HT-29 (cell line): ENCODE data around the gene DGKD. TPM values are rescaled to one million over a fixed set of nuclear protein-coding genes. Genes with fewer than 3 reads are reported as not detected.
"Not testable (repeated sequence)": the region's sequence is repeated elsewhere in the genome, so short reads cannot be mapped to it uniquely, and the experiment has no call there.

Source experiments
- DNase-seq: peaks from one replicate; pipeline ENCODE4 v3.0.0-alpha.2; 2015; ENCODE audit warnings: low spot score
- total RNA-seq: library from RNA; depleted of rRNA; stranded (reverse); fragments of >200 nt; shearing (Covaris generic); gene quantifications from 2 replicates; pipeline ENCODE4 v1.2.3, GENCODE V29; 2014; rRNA removed

DGKD gene
- total RNA-seq = 18.2 and 18.7 TPM in 2 replicates

- peak; percentile 48 for DNase-seq
Observed at GRCh38 chr2:233353769-233354499, at the start of gene DGKD. Gene DGKD, plus strand, starts transcription at chr2:233354494. Its CDS starts 25 bp downstream, at chr2:233354519.

- no peak for DNase-seq
Observed at GRCh38 chr2:233307565-233307964, 46.7 kb upstream of the DGKD start, which contains the start of gene SAG. Gene SAG, plus strand, starts transcription at chr2:233307816. Its CDS starts 1,374 bp downstream, at chr2:233309190.

- no peak for DNase-seq
Observed at GRCh38 chr2:233311241-233311926, 42.9 kb upstream of the DGKD start.

GRCh38 chr2:233312874-233313273 lies 41.4 kb upstream of the DGKD start:
- no peak for DNase-seq

- no peak for DNase-seq
Observed at GRCh38 chr2:233314180-233314925, 39.9 kb upstream of the DGKD start.

- no peak for DNase-seq
Observed at GRCh38 chr2:233317196-233317943, 36.9 kb upstream of the DGKD start.

GRCh38 chr2:233319256-233319655 lies 35.0 kb upstream of the DGKD start:
- no peak for DNase-seq

- no peak for DNase-seq
Observed at GRCh38 chr2:233320470-233320869, 33.8 kb upstream of the DGKD start.

GRCh38 chr2:233321166-233321565 lies 33.1 kb upstream of the DGKD start:
- no peak for DNase-seq

GRCh38 chr2:233323851-233324250 lies 30.4 kb upstream of the DGKD start:
- no peak for DNase-seq

- no peak for DNase-seq
Observed at GRCh38 chr2:233325256-233325655, 29.0 kb upstream of the DGKD start.

- DNase-seq = no peak
Observed at GRCh38 chr2:233325814-233326213, 28.5 kb upstream of the DGKD start.

GRCh38 chr2:233326500-233326899 lies 27.8 kb upstream of the DGKD start:
- no peak for DNase-seq

- DNase-seq = no peak
Observed at GRCh38 chr2:233328922-233329321, 25.4 kb upstream of the DGKD start.

GRCh38 chr2:233329489-233330135 lies 24.7 kb upstream of the DGKD start:
- no peak for DNase-seq

- DNase-seq = no peak
Observed at GRCh38 chr2:233331536-233331935, 22.8 kb upstream of the DGKD start.

GRCh38 chr2:233332125-233332524 lies 22.2 kb upstream of the DGKD start:
- DNase-seq = no peak

- DNase-seq = no peak
Observed at GRCh38 chr2:233334915-233335314, 19.4 kb upstream of the DGKD start.

GRCh38 chr2:233336091-233336490 lies 18.2 kb upstream of the DGKD start:
- not testable (repeated sequence) for DNase-seq

GRCh38 chr2:233336541-233336940 lies 17.8 kb upstream of the DGKD start:
- no peak for DNase-seq

GRCh38 chr2:233338046-233338445 lies 16.2 kb upstream of the DGKD start:
- no peak for DNase-seq
